Stimulated activated CD8-positive, alpha-beta memory T cell treated with anti-CD3 and anti-CD28 coated beads, Interleukin-4, amount 100 ng/mL, for 48 hours (primary cell): ENCODE data around the gene OTOP2.
"Not testable (repeated sequence)": the region's sequence is repeated elsewhere in the genome, so short reads cannot be mapped to it uniquely, and the experiment has no call there.

Experiments
- DNase-seq: peaks from one replicate; pipeline ENCODE4 v3.0.0-alpha.2; 2020

OTOP2 gene

GRCh38 chr17:74953134-74953687, 29.1 kb downstream of the OTOP2 start:
- no peak for DNase-seq

- no peak for DNase-seq
Measured at GRCh38 chr17:74954115-74954514, 30.0 kb downstream of the OTOP2 start.

GRCh38 chr17:74954665-74955421, 30.8 kb downstream of the OTOP2 start:
- no peak for DNase-seq

GRCh38 chr17:74956093-74956492, 32.0 kb downstream of the OTOP2 start:
- DNase-seq = no peak

- DNase-seq = peak; percentile 96
Measured at GRCh38 chr17:74957935-74958740, 34.1 kb downstream of the OTOP2 start.

- DNase-seq = no peak
Measured at GRCh38 chr17:74959826-74960515, 35.9 kb downstream of the OTOP2 start.

- DNase-seq = peak; percentile 69
Measured at GRCh38 chr17:74960570-74961342, 36.7 kb downstream of the OTOP2 start.

GRCh38 chr17:74961657-74962350, 37.7 kb downstream of the OTOP2 start:
- DNase-seq = peak; percentile 94

GRCh38 chr17:74962622-74963394, 38.7 kb downstream of the OTOP2 start:
- no peak for DNase-seq

GRCh38 chr17:74963656-74964055, 39.6 kb downstream of the OTOP2 start:
- DNase-seq = no peak

- no peak for DNase-seq
Measured at GRCh38 chr17:74964246-74964761, 40.2 kb downstream of the OTOP2 start.

GRCh38 chr17:74964988-74965622, 41.0 kb downstream of the OTOP2 start:
- DNase-seq = no peak

- no peak for DNase-seq
Measured at GRCh38 chr17:74968361-74968780, 44.3 kb downstream of the OTOP2 start.

GRCh38 chr17:74969501-74969900, 45.4 kb downstream of the OTOP2 start:
- DNase-seq = not testable (repeated sequence)

GRCh38 chr17:74970395-74970794, 46.3 kb downstream of the OTOP2 start:
- no peak for DNase-seq

GRCh38 chr17:74971069-74971841, 47.2 kb downstream of the OTOP2 start:
- no peak for DNase-seq

GRCh38 chr17:74971842-74972106, 47.7 kb downstream of the OTOP2 start:
- DNase-seq = no peak

- peak; percentile 86 for DNase-seq
Measured at GRCh38 chr17:74972107-74972972, 48.3 kb downstream of the OTOP2 start, which contains the start of gene HID1. Gene HID1 (minus strand): TSS chr17:74972759. CDS start chr17:74972656, 103 bp downstream.

- DNase-seq = no peak
Measured at GRCh38 chr17:74972973-74973328, 48.9 kb downstream of the OTOP2 start.
